ENCODE data around the gene VEGFA. TPM values are rescaled to one million over a fixed set of nuclear protein-coding genes. Genes with fewer than 3 reads are reported as not detected.

Gene VEGFA
- total and polyA plus RNA-seq, 4 donors, result 45.8 to 74.3 (median 61.8) TPM

Small RNA genes lying within 50 kb of the gene (small RNA-seq; reads per million reads assigned to genes)
- not detected for gene AL136131.3 (ENCODE audit: low replicate concordance)

Other genes with a start within 250 kb of the VEGFA start
- 10 to 100 TPM; 27.4 to 34.7 TPM for gene XPO5, start 194.2 kb upstream of the VEGFA start, total RNA-seq
- gene XPO5, start 194.2 kb upstream of the VEGFA start, polyA plus RNA-seq (ENCODE audit: insufficient read length in 2 of 2), result 10 to 100 TPM; 46.2 to 48.9 TPM
- gene POLH, start 194.0 kb upstream of the VEGFA start, total RNA-seq, result 10 to 100 TPM; 10.5 to 13.3 TPM
- gene POLH, start 194.0 kb upstream of the VEGFA start, polyA plus RNA-seq (ENCODE audit: insufficient read length in 2 of 2), result 10 to 100 TPM in 1 of 2 donors, 1 to 10 TPM in 1; 9.5 to 18.0 TPM
- 10 to 100 TPM; 26.2 to 46.6 TPM for gene GTPBP2, start 140.9 kb upstream of the VEGFA start, total RNA-seq
- gene GTPBP2, start 140.9 kb upstream of the VEGFA start, polyA plus RNA-seq (ENCODE audit: insufficient read length in 2 of 2), result 10 to 100 TPM; 41.2 to 62.9 TPM
- 10 to 100 TPM; 14.6 to 28.9 TPM for gene MAD2L1BP, start 134.4 kb upstream of the VEGFA start, total RNA-seq
- 10 to 100 TPM; 26.7 to 27.1 TPM for gene MAD2L1BP, start 134.4 kb upstream of the VEGFA start, polyA plus RNA-seq (ENCODE audit: insufficient read length in 2 of 2)
- gene RSPH9, start 125.2 kb upstream of the VEGFA start, total RNA-seq, result 1 to 10 TPM; 1.6 to 4.7 TPM
- gene RSPH9, start 125.2 kb upstream of the VEGFA start, polyA plus RNA-seq (ENCODE audit: insufficient read length in 2 of 2), result 1 to 10 TPM; 6.4 to 7.1 TPM
- 10 to 100 TPM; 24.1 to 56.6 TPM for gene MRPS18A, start 82.4 kb upstream of the VEGFA start, total RNA-seq
- 10 to 100 TPM; 31.1 to 34.1 TPM for gene MRPS18A, start 82.4 kb upstream of the VEGFA start, polyA plus RNA-seq (ENCODE audit: insufficient read length in 2 of 2)

All from spinal cord (tissue), 4 donors.